Measurements from ENCODE around the gene ZNF585A.
"Not testable (repeated sequence)": the region's sequence is repeated elsewhere in the genome, so short reads cannot be mapped to it uniquely, and the experiment has no call there.

Gene ZNF585A

DNA sequence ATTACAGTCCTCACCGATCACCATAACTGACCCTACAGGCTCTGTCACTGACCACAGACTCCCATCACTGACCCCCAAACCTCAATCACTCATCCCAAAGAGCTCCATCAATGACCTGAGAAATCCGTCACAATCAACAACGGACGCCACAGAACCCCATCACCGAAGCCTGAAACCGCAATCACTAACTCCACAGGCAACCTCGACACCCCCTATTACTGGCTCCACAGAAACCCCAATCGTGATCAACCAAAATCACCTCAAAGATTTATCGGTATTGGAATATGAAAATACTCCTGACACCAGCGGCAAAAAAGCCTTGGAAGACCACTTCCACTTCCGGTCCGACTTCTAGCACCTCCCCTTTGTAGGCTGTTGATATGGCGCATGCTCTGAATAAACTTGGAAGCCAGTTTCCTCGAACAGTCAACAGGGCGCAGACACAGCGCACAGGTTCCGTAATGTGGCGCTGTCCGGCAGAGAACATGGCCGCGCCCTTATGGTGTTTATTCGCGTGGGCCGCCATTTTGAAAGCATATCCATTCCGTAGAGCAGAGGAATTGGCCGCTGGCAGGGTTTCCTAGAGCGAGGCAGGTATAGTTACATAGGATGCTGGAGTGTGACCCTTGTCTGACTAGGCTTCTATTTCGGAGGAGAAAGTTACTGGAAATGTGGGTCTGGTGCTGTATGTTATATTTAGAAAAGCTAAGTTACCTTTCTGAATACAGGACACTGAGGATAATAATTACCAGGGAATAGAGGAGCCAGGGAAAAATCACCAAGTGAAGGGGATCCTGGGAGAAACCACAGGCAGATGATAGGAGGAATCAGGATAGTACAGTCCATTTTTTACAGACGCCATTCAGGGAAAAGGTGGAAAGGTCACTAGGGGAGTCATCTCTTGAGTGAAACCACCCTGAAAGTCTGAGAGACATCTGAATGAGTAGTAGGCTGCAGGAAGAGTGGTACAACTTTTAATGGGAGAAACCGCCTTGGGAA lies at the start of gene ZNF585A:
TSS of gene ZNF585A (minus strand) at position 328 of the 999 bp plus-strand sequence. CDS start 2,785 bp downstream, outside the sequence.
- DNase-seq, result peak; percentile 91

DNA sequence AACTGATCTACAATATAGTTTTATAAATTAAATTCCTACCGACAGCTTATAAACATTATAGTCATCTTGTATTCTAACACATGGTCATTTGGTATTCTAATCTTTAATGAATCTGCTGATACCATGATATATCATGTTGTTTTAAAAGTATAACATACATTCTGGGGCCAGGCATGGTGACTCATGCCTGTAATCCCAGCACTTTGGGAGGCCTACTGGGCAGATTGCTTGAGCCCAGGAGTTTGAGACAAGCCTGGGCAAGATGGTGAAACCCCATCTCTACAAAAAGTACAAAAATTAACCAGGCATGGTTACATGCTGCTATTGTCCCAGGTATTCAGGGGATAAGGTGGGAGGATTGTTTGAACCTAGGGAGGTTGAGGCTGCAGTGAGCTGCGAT lies 48.6 kb upstream of the ZNF585A start:
- DNase-seq, result no peak

DNA sequence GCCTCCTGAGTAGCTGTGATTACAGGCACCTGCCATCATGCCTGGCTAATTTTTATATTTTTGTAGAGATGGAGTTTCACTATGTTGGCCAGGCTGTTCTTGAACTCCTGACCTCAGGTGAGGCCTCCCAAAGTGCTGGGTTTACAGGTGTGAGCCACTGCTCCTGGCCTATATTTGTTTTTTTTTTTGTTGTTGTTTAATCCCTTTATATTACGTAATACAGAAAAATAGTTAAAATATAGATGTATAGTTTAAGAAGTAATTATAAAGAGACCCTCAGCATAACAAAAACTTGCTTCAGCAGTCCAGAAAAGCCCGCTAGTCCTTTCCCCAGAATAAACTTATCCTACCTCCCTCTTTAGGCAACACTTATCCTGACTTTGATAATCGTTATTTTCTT lies 47.9 kb upstream of the ZNF585A start:
- no peak for DNase-seq

DNA sequence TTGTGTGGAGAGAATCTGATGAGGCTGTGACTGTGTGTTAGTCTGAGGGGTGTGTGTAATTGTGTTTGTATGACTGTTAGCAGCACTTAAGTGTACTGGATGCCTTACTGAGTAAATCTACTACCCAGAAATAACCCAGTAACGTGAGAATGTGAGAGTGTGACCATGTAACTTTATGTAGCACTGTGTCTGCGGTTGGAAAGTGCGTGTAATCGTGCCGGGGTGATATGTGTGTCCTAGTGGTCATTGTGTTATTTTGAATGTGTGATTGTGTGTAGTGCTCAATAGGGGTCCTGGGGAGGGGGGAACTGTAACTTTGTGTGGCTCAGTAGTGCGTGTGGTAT lies 46.1 kb upstream of the ZNF585A start:
- no peak for DNase-seq

DNA sequence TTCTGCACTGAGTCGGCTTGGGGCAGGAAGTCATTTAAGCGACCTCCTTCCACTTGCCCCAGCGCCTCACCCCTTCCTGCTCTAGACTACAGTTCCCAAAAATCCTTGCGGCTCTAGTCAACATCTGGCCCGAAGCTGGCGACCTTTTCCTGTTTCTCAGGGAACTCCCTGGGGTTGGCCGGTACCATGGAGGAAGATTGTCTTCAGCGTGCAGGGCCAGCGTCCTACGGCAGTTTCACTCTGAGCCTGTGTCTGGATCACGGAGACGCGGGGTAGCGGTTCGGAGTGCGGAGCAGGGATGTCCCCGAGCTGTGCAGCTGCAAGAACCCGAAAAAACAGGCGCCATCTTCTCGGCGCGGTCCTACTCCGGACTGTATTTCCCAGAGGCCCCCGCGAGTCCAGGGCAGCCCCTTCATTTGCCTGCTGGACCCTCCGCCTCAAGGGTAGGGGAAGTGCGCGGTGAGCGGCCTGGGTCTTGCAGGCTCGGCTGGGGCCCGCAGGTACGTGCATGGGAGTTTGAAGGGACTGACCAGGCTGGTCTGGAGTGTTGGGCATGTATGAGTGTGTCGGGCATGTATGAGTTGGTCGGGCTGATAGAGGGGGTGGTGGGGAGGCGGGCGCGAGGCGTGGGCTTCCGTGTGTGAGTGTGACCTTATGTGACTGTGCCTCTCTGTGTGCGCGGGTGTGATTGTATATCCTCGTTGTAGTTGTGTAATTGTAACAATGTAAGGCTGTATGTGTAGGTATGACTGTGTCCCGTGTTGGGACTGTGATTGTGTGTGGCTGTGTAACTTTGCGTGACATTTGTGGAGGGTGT lies 45.5 kb upstream of the ZNF585A start, which contains the start of gene ZNF383:
TSS of gene ZNF383 (plus strand) at position 440 of the 817 bp plus-strand sequence. CDS start 12,240 bp downstream, outside the sequence.
- DNase-seq, result peak; percentile 80

DNA sequence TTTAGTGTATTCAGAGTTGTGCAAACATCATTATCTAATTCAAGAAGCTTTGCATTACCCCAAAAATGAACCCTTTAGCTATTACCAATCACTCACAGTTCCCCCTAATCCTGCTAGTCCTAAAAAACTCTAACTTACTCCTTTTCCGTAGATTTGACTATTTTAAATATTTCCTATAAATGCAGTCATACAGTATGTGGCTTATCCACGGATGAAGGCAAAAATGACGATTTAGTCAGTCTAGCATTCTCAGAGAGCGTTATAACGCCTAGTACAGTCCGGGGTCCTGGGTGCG lies 44.9 kb upstream of the ZNF585A start:
- DNase-seq, result no peak

DNA sequence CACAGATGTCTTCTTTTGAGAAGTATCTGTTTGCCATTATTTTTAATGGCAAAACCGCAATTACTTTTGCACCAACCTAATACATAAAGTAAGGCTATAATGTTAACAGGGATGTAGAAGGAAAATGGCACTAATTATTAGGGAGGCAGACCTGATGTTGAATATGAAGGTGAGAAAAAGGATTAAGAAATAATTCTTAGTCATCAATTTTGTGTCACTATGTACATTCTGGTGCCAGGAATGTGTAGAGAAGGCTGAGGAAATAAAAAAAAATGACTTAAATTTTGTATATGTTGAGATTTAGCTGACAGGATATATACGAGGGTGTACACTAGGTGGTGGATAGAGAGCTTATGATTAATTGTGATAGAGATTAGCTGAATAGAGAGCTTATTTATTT lies 25.3 kb upstream of the ZNF585A start:
- DNase-seq, result no peak

DNA sequence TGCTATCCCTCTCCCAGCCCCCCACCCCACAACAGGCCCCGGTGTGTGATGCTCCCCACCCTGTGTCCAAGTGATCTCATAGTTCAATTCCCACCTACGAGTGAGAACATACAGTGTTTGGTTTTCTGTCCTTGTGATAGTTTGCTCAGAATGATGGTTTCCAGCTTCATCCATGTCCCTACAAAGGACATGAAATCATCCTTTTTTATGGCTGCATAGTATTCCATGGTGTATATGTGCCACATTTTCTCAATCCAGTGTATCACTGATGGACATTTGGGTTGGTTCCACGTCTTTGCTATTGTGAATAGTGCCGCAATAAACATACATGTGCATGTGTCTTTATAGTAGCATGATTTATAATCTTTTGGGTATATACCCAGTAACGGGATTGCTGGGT lies 24.6 kb upstream of the ZNF585A start:
- not testable (repeated sequence) for DNase-seq

DNA sequence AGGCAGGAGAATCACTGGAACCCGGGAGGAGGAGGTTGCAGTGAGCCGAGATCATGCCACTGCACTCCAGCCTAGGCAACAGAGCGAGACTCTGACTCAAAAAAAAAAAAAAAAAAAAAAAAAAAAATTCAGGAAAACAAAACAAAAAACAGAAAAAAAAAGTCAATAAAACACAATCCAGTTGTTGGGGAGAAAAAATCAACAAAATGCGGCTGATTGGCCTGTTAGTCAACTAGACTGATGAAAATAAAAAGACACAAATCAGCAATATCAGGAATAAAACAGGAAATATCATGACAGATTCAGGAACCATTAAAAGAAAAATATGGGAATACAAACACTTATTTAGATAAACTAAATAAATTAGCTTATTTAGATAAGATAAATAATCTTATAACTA lies 22.8 kb upstream of the ZNF585A start:
- not testable (repeated sequence) for DNase-seq

DNA sequence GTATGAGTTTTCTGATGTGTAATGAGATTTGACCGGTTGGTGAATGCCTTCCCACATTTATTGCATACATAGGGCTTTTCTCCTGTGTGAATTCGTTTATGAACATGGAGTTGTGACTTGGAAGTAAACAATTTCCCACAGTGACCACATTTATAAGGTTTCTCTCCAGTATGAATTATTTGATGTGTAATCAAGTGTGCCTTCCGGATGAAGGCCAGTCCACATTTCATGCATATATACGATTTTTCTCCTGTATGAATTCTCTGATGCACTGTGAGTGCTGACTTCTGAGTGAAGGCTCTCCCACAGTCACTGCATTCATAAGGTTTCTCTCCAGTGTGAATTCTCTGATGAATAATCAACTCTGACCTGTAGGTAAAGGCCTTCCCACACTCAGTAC lies 13.6 kb upstream of the ZNF585A start:
- DNase-seq, result not testable (repeated sequence)

DNA sequence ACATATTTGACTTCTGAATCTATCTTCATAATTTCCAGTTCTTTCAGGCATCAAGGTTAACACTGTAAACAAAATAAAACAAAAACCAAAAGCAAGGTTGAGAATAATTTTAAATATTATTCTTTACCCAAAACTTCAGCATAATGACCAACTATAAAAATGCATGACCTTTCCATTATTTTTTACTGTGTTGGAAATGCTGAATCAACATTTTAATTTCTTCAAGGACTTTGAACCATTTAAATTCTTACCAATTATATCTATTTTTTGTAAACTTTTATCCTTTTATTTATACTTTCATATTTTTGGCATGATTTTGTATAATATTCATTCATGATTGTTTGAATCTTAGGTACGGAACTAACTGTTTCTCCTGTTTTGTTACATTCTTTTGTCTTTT lies 6.9 kb downstream of the ZNF585A start:
- no peak for DNase-seq

DNA sequence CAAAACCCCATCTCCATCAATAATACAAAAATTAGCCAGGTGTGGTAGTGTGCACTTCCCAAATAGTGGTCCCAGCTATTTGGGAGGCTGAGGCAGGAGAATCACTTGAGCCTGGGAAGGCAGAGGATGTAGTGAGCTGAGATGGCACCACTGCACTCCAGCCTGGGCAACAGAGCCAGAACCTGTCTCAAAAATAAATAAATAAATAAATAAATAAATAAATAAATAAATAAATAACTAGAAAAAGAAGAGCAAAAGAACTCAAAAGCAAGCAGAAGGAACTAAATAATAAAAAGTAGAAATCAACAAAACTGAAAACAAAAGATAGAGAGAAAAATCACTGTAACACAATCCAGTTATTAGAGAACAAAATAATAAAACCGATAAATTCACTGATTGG lies 12.3 kb downstream of the ZNF585A start:
- no peak for DNase-seq

DNA sequence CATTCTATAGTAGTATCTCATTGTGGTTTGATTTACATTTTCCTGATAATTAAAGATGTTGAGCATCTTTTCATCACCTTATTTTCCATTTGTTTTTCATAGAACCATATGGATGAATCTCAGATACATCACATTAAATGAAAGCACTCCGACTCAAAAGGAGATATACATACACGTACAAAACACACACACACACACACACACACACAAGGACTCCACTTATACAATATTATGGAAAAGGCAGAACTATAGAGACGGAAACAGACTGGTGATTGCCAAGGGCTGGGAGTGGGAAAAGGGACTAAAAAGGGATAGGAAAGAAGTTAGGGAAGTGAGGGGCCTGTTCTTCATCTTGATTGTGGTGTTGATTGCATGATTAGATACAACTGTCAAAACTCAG lies 24.3 kb downstream of the ZNF585A start:
- no peak for DNase-seq

DNA sequence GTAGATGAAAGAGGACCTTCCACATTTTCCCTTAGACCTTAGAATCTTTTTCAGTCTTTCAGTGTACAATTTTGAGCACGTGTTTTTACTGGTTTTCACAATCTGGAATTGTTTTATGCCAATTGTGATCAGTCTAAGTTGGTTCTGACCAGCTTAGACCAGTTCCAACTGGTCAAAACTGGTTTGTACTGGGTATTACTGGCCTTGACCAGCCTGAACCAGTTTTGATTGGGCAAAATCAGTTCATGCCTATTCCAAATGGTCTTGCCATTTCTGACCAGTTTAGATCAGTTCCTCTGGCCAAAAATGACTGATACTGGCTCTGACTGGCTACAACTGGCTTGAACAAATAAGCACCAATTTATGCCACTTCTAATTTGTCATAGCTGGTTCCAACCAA lies 36.4 kb downstream of the ZNF585A start:
- no peak for DNase-seq

DNA sequence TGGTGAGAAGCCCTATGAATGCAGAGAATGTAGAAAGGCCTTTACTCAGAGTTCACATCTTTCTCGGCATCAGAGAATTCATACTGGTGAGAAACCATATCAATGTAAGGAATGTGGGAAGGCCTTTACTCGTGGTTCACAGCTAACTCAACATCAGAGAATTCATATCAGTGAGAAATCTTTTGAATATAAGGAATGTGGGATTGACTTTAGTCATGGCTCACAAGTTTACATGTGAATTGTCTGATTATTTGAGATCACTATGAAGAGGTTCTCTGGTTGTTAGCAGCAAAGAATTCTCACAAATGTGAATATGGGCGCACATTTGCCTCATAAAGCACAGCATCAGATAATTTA lies 43.7 kb downstream of the ZNF585A start:
- DNase-seq, result no peak

DNA sequence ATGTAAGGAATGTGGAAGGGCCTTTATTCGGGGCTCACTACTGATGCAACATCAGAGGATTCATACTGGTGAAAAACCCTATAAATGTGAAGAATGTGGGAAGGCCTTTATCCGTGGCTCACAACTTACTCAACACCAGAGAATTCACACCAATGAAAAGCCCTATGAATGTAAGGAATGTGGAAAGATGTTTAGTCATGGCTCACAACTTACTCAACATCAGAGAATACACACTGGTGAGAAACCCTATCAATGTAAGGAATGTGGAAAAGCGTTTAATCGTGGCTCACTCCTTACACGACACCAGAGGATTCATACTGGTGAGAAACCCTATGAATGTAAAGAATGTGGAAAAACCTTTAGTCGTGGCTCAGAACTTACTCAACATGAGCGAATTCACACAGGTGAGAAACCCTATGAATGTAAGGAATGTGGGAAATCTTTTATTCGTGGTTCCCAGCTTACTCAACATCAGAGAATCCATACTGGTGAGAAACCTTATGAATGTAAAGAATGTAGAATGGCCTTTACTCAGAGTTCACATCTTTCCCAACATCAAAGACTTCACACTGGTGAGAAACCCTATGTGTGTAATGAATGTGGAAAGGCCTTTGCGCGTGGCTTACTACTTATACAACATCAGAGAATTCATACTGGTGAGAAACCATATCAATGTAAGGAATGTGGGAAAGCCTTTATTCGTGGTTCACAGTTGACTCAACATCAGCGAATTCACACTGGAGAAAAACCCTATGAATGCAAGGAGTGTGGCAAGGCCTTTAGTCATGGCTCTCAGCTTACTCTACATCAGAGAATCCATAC lies 44.3 kb downstream of the ZNF585A start:
- DNase-seq, result no peak

DNA sequence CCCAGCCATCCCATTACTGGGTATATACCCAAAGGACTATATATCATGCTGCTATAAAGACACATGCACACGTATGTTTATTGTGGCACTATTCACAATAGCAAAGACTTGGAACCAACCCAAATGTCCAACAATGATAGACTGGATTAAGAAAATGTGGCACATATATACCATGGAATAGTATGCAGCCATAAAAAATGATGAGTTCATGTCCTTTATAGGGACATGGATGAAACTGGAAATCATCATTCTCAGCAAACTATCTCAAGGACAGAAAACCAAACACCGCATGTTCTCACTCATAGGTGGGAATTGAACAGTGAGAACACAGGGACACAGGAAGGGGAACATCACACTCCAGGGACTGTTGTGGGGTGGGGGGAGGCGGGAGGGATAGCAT lies 50.4 kb downstream of the ZNF585A start:
- DNase-seq, result not testable (repeated sequence)

DNA sequence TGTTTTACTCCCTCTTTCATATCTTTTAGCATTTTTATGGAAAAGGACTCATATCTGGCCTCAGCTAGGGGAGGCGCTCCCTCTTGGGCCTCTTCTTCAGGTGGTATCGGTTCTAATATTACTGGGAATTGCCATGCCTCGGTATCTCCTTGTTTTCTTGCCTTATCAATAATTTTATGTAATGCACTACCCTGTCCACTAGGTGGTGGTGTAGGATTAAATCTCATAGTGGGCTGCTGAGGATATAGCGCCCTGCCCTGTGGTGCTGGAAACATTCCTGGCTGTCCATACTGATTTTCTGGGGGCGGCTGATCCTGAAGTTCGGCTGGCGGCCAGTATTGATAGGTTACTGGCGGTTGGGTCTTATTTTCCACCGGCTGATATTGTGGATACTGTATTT lies 58.5 kb downstream of the ZNF585A start:
- no peak for DNase-seq

DNA sequence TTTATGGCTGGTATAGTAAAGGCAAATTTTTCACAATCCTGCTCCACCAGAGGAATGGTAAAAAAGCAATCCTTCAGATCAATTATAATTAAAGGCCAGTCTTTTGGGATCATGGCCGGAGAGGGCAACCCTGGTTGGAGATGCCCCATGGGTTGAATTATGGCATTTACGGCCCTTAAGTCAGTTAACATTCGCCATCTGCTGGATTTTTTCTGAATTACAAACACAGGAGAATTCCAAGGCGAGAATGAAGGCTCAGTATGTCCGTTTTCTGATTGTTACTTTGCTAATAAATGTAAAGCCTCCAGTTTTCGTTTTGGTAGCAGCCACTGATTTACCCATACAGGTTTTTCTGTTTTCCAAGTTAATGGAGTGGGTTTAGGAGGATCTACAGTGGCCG lies 60.7 kb downstream of the ZNF585A start:
- DNase-seq, result not testable (repeated sequence)

DNA sequence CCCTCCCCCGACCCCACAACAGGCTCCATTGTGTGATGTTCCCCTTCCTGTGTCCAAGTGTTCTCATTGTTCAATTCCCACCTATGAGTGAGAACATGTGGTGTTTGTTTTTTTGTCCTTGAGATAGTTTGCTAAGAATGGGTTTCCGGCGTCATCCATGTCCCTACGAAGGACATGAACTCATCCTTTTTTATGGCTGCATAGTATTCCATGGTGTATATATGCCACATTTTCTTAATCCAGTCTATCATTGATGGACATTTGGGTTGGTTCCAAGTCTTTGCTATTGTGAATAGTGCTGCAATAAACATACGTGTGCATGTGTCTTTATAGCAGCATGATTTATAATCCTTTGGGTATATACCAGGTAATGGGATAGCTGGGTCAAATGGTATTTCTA lies 68.4 kb downstream of the ZNF585A start:
- DNase-seq, result not testable (repeated sequence)

DNA sequence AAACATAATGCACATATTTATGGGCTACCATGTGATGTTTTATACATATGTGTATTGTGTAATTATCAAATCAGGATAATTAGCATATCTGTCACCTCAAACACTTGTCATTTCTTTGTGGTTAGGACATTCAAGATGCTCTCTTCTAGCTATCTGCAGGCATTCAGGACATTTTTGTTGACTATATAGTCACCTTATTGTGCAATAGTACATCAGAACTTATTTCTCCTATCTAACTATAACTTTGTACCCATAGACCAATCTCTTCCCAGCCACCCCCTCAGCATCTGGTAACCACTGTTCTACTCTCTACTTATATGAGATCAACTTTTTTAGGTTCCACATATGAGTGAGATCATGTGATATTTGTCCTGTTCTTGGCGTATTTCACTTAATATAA lies 73.9 kb downstream of the ZNF585A start:
- DNase-seq, result no peak

DNA sequence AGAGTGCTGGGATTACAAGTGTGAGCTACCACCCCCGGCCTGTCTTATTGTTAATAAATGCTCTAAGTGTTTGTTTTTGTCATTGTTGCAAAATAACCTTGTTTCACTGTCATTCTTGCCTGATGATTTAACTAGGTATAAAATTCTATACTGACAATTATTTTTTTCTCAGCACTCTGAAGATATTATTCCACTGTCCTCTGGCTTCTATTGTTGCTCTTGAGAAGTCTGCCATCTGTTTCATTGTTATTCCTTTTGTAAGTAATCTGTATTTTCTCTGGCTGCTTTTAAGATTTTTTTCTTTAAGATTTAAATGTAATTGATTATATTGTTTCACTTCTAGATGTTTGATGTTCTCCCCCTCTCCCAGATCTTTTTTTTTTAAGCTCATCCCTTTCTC lies 76.6 kb downstream of the ZNF585A start:
- no peak for DNase-seq
